Vagina (tissue), 2 donors: Measurements from ENCODE around the gene SH3GL3.

Experiments
- CTCF ChIP-seq, 3 experiments: fragments of 450-650 bp in 2 of 3; fragments of 200-600 bp in 1 of 3; sonication (generic) in 1 of 3; IDR thresholded peaks; one replicate each; pipeline ENCODE4 v1.5.1; 2017 to 2019; ENCODE audit warnings: antibody characterized with exemption in 3 of 3, mild to moderate bottlenecking in 2 of 3, moderate library complexity in 2 of 3
- POLR2A ChIP-seq, 2 donors: fragments of 450-650 bp; IDR thresholded peaks; one replicate each; pipeline ENCODE4 v1.6.1; 2017; ENCODE audit warnings: antibody characterized with exemption in 2 of 2, mild to moderate bottlenecking in 2 of 2, moderate library complexity in 2 of 2

GRCh38 chr15:83592370-83593040 is 145.4 kb downstream of the SH3GL3 start:
- no peak for TF ChIP-seq CTCF (IDR thresholded peaks at IDR 0.05)
- no peak for TF ChIP-seq POLR2A (IDR thresholded peaks at IDR 0.05)
